NT2/D1 (cell line): ENCODE results near the gene VSIG1.

Source experiments
- SUZ12 ChIP-seq: IDR thresholded peaks from 2 replicates; pipeline ENCODE4 v1.6.1; 2011; ENCODE audit not compliant: insufficient read length, insufficient read depth; ENCODE audit errors: extremely low read depth
- YY1 ChIP-seq: IDR thresholded peaks from 2 replicates; pipeline ENCODE4 v1.6.1; 2011; ENCODE audit not compliant: insufficient read length, insufficient read depth

- no peak for TF ChIP-seq YY1
- TF ChIP-seq SUZ12 = no peak
Measured at GRCh38 chrX:108034725-108035124, 10.1 kb upstream of the VSIG1 start.
